ENCODE data around the gene PSMG4.

The PSMG4 gene

DNA sequence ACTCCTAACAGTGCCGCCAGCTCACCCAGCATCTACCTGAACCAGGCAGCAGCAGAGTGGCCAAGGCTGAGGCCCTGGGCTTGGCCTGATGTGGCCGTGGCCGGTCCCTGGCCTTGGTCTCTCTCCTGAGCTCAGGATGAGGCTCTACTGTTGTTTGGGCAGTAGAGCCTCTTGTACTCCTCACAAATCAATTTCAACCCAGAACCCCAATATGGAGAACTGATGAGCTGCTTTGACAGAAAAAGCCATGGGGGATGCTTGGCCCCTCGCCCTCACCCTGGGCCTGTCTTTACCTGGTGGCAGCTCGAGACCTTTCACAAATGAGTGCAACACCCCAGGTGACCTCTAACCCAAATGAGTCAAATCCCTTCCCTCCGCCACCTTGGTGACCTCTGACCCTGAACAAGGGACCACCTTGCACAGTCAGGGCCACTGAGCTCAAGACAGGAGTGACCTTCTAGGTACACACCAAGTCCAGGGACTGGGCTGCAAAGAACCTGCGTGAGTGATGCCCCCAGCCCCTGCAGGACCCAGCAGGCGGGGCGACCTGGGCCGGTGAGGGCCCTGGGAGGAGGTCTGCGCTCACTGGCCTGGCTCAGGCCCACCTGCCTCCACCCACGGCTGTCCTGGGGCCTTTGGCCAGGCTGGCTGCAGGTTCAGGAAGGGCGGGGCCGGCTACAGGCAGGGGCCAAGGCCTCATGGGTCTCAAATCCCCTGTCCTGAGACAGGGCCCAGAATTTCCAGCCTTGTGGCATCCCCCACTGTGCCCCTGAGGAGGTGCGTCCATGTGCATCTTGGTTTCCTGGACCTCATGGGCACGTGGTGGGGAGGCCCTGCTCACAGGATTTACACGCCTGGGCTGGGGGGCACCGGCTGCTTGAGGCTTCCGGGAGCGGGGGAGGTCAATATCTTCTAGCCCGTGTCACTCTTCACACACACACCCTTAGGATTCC, 30.2 kb downstream of the PSMG4 start:
- no peak for DNase-seq (ENCODE audit: low read depth in 2 of 2, low spot score in 1 of 2)

- no peak for DNase-seq (ENCODE audit: low read depth in 2 of 2, low spot score in 1 of 2)
These were observed 30.9 kb downstream of the PSMG4 start for GRCh38 chr6:3289664-3290055.

DNA sequence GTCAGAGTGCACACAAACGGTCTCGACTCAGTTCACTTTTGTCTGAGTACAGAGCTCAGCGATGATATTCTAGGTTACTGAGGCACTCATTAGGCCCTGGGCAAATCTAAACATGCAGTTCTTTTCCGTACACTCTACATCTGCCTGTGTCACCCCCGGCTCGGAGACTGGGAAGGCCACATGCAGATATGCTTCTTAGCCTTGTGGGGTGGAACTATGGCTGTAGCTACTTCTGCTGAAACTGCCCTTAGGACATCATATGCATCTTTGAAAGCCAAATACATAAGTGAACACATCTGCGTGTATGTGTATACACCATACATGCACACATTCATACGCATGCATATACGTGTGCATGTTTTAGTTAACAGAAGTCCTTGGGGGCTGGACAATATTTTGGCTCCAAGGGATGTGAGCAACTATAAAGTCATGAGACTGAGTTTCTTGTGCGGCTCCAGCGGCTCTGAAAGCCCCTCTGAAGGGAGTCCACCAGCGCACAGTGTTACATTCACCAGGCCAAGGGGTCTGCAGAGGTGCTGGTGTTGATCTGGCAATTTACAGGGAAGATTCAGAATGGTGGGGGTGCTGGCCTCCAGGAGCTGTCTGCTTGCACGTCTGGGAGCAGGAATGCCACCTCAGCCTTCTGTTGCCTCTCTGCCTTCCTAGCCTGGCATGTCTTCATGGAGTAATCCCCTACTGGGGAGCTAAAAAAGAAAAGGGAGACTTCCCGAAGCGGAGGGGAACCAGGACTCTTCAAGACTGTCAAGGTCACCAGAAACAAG, 31.6 kb downstream of the PSMG4 start:
- no peak for DNase-seq (ENCODE audit: low read depth in 2 of 2, low spot score in 1 of 2)

GRCh38 chr6:3290931-3291211, 32.1 kb downstream of the PSMG4 start:
- no peak for DNase-seq (ENCODE audit: low read depth in 2 of 2, low spot score in 1 of 2)

- DNase-seq (ENCODE audit: low read depth in 2 of 2, low spot score in 1 of 2) = no peak
These were observed 32.6 kb downstream of the PSMG4 start for GRCh38 chr6:3291346-3291745.

- no peak for DNase-seq (ENCODE audit: low read depth in 2 of 2, low spot score in 1 of 2)
These were observed 33.2 kb downstream of the PSMG4 start for GRCh38 chr6:3291987-3292386.

- no peak for DNase-seq (ENCODE audit: low read depth in 2 of 2, low spot score in 1 of 2)
These were observed 33.9 kb downstream of the PSMG4 start for GRCh38 chr6:3292431-3293197.

DNA sequence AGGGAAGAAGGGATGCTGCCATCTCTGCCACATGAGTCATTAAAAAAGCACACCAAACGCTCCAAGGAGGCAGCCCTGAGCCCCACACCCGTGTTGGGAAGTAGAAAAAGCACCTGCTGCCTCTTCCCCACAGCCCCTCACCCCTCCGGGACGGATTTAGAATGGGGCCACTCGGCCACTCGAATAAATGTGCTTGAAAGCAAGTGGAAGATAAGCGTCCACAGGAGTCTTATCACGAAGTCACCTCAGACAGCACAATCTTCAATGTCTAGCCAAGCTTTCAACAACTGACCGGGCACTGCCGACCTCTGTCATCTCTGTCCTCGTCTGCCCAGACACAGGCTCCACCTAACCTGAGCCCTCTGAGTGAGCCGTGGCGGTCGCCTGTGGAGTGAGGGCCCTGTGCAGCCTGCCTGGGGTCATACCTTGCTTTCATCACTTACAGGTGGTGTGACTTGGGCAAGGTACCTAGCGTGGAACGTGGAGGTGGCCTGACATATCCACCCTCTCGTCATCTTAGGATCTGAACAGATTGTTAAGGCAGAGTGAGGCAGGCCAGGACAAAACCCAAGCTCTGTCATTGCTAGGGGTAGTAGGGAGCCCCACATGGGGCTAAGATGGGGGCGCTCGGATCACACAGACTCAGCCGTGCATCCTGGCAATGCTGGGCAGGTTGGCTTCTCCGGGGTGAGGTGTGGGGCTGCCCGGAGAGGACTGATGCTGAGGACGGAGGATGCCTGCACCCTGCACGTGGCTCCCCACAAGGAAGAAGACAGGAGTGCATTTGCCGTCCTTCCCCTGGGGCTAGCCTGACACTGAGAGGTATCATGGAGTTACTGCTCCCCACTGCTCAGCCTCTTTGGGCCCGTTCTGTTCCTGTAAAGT, 34.8 kb downstream of the PSMG4 start:
- no peak for DNase-seq (ENCODE audit: low read depth in 2 of 2, low spot score in 1 of 2)

DNA sequence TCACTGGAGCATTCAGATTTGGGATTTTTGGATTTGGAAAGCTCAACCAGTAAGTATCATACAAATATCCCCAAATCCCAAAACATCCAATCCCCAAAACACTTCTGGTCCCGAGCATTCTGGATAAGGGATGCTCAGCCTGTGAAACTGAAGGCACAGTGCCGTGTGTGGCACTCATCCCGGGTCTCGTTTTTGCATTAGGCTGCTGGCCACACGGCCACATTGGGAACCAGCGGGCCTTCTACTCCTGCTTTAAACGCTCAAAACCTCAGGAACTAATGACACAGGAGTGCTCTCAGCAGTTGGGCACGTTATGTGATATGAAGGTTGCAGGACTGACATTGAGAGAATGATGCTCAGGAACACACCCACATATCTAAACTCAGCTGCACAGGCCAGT, 35.6 kb downstream of the PSMG4 start:
- DNase-seq (ENCODE audit: low read depth in 2 of 2, low spot score in 1 of 2) = no peak

GRCh38 chr6:3294921-3295871, 36.4 kb downstream of the PSMG4 start:
- no peak for DNase-seq (ENCODE audit: low read depth in 2 of 2, low spot score in 1 of 2)

- no peak for DNase-seq (ENCODE audit: low read depth in 2 of 2, low spot score in 1 of 2)
These were observed 37.3 kb downstream of the PSMG4 start for GRCh38 chr6:3296078-3296477.

- no peak for DNase-seq (ENCODE audit: low read depth in 2 of 2, low spot score in 1 of 2)
These were observed 37.8 kb downstream of the PSMG4 start for GRCh38 chr6:3296537-3296936.

GRCh38 chr6:3297006-3297405, 38.3 kb downstream of the PSMG4 start:
- no peak for DNase-seq (ENCODE audit: low read depth in 2 of 2, low spot score in 1 of 2)

DNA sequence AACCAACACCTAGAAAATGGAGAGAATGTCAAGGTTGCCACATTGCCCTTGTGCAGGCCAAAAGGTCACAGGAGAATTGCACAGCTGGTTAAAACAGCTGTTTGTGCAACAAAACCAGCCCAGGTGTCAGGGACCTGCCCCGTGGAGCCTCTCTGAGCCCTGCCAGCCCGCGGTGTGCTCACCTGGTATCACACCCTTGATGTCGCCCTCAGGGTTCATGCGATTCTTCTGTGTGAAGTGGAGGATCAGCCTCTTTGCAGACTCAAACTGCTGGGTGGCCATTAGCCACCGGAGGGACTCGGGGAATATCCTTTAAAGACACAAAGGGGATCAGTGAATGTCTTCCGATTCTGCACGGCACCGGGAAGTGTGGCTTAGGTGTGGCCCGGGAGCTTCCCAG, 39.2 kb downstream of the PSMG4 start:
- DNase-seq (ENCODE audit: low read depth in 2 of 2, low spot score in 1 of 2) = no peak

- no peak for DNase-seq (ENCODE audit: low read depth in 2 of 2, low spot score in 1 of 2)
These were observed 40.5 kb downstream of the PSMG4 start for GRCh38 chr6:3299221-3299620.

DNA sequence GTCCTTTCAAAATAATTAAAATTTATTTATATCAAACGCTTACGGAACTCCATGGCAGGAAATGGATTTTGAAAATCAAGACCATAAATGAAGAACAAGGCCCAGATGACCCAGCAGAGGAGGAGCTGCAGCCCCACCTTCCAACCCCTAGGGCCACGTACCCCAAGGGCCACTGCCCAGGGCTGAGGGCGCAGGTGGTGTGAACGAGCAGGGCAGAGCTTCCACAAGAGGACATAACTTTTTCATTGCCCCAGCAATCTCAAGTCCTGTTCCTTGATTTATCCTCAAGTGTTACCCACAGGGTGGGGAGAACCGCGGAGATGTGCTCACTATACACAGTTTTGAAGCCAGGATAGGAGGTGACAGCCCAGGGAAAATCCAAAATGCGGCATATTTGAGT, 42.8 kb downstream of the PSMG4 start:
- DNase-seq (ENCODE audit: low read depth in 2 of 2, low spot score in 1 of 2) = no peak

DNA sequence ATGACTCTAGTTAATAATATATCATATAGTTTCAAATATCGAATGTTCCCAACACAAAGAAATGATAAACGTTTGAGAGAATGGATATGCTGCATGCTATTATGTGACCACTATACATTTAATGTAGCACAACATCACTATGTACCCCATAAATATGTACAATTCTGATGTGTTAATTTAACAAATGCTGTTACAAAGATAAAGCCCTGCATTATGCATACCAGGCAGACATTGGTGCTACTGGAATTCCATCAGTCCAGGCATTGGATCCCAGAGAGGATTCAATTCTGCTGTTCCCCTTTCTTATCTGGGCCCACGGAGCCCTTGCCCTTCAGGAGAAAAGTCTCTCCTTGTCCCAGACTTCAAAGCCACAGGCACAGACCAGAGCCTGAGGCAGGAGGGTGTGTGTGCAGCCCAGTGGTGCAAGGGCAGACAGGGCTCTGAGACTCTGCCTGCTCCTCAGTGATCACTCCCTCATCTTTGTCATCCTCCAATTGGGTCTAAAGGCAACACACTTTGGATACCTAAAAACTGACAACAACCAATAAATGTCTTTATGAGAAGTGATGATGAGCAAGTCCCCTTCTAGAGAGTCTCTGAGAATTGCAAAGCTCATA, 45.2 kb downstream of the PSMG4 start:
- DNase-seq (ENCODE audit: low read depth in 2 of 2, low spot score in 1 of 2) = no peak

DNA sequence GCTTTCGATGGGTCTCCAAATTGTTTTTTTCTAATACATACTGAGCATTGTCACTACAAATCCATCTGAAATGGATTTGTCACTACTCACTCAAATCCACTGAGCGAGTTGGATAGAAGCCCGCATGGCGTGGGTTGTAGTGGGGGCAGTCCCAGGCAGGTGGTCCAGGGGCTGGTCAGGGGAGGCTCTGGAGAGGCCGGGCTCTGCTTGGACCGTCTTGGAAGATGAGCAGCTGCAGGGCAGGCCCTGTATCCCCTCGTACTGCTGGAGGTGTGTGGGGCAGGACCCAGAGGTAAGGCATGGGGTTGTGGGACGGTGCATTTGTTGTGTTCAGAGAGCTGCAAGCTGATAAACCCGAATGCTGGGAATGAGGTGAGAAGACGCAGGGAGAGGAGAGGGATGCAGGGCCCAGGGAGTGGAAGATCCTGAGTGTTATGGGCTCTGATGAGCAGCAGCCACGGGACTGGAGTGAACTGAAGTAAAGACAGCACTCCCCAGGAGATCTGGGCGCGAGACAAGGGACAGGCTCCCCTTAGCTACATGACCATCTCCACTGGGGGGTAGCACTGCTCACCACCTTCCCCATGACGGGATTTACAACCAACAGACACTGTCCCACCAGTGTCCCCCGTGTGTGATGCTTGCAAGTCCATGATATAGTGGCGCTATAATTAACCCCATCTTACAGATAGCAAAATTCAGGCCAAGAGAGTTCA, 45.9 kb downstream of the PSMG4 start:
- DNase-seq (ENCODE audit: low read depth in 2 of 2, low spot score in 1 of 2) = no peak

- DNase-seq (ENCODE audit: low read depth in 2 of 2, low spot score in 1 of 2) = no peak
These were observed 46.4 kb downstream of the PSMG4 start for GRCh38 chr6:3305216-3305565.

Measured in stimulated activated CD8-positive, alpha-beta memory T cell treated with anti-CD3 and anti-CD28 coated beads, Interleukin-4, amount 100 ng/mL, for 1 hour (primary cell).